DOHH2 (cell line): ENCODE measurements around the gene CES4A.

Experiments
- H3F3A ChIP-seq: fragments of 200-600 bp; sonication (generic), shearing (Covaris generic); 2 replicates; pipeline ENCODE4 v1.6.0; 2016; ENCODE audit warnings: antibody characterized with exemption, mild to moderate bottlenecking; ENCODE audit not compliant: control insufficient read depth, insufficient read depth
- H3K27ac ChIP-seq: fragments of 200-600 bp; sonication (generic); 2 replicates; pipeline ENCODE4 v1.5.1; 2014; ENCODE audit warnings: low read depth, mild to moderate bottlenecking, low read length, moderate library complexity
- H3K27me3 ChIP-seq: fragments of 200-600 bp; sonication (generic); 2 replicates; pipeline ENCODE4 v1.6.1; 2014; ENCODE audit warnings: mild to moderate bottlenecking, low read length, mixed read lengths; ENCODE audit not compliant: control insufficient read depth
- H3K36me3 ChIP-seq: fragments of 200-600 bp; sonication (generic); 2 replicates; pipeline ENCODE4 v1.6.1; 2014; ENCODE audit warnings: mild to moderate bottlenecking, low read length, moderate library complexity, mixed read lengths; ENCODE audit not compliant: control insufficient read depth
- H3K4me1 ChIP-seq: fragments of 200-600 bp; sonication (generic); 2 replicates; pipeline ENCODE4 v1.6.1; 2014; ENCODE audit warnings: mild to moderate bottlenecking, low read length, mixed read lengths; ENCODE audit not compliant: control insufficient read depth
- H3K4me2 ChIP-seq: fragments of 200-600 bp; sonication (generic); 2 replicates; pipeline ENCODE4 v1.6.0; 2014; ENCODE audit warnings: mild to moderate bottlenecking, low read length, moderate library complexity
- H3K4me3 ChIP-seq: fragments of 200-600 bp; sonication (generic); 2 replicates; pipeline ENCODE4 v1.5.1; 2014; ENCODE audit warnings: mild to moderate bottlenecking, low read length, mixed read lengths
- H3K79me2 ChIP-seq: fragments of 200-600 bp; sonication (generic); 2 replicates; pipeline ENCODE4 v1.6.1; 2014; ENCODE audit warnings: mild to moderate bottlenecking, low read length, mixed read lengths; ENCODE audit not compliant: control insufficient read depth
- H3K9me2 ChIP-seq: fragments of 200-600 bp; sonication (generic); replicated peaks from 2 replicates; pipeline ENCODE4 v1.6.1; 2014; ENCODE audit warnings: mild to moderate bottlenecking, low read length, mixed read lengths; ENCODE audit not compliant: control insufficient read depth
- H3K9me3 ChIP-seq: fragments of 200-600 bp; sonication (generic); 2 replicates; pipeline ENCODE4 v1.6.1; 2014; ENCODE audit warnings: antibody characterized with exemption, low read length, mixed read lengths; ENCODE audit not compliant: control insufficient read depth, insufficient read depth
- H4K20me1 ChIP-seq: fragments of 200-600 bp; sonication (generic); 2 replicates; pipeline ENCODE4 v1.6.0; 2014; ENCODE audit warnings: low read depth, mild to moderate bottlenecking, antibody characterized with exemption, low read length, moderate library complexity; ENCODE audit not compliant: control insufficient read depth, insufficient read depth
- CTCF ChIP-seq: fragments of 200-600 bp; sonication (generic); IDR thresholded peaks from one replicate; pipeline ENCODE4 v1.5.1; 2014; ENCODE audit warnings: antibody characterized with exemption, mild to moderate bottlenecking, low read depth, low read length; ENCODE audit not compliant: poor library complexity, severe bottlenecking
- EZH2phosphoT487 ChIP-seq: fragments of 200-600 bp; sonication (generic); IDR thresholded peaks from 2 replicates; pipeline ENCODE4 v1.6.1; 2017; ENCODE audit warnings: borderline replicate concordance, mild to moderate bottlenecking, antibody characterized with exemption, low read length, moderate library complexity, mixed read lengths

Gene CES4A

GRCh38 chr16:67050796-67051195, 62.4 kb downstream of the CES4A start:
- Histone ChIP-seq H3K4me3 (no peak overlapping the region), H3K79me2 (peaks cover 81% of the 10 kb centered on the region), H3K4me1 (no peaks in the 10 kb centered on the region), H3K9me3 (no peaks in the 10 kb centered on the region), H3K4me2 (no peak overlapping the region), H3K36me3 (peaks cover 28% of the 10 kb centered on the region), H3K27ac (no peak overlapping the region), H4K20me1 (no peaks in the 10 kb centered on the region; the same call in 1 of the 2 replicates), H3F3A (0 out of 2 replicates have a peak, but pooled peaks cover 6% of the 10 kb centered on the region), H3K27me3 (no peaks in the 10 kb centered on the region), H3K9me2 (no peaks in the 10 kb centered on the region)
- no peak for TF ChIP-seq EZH2phosphoT487
- TF ChIP-seq CTCF, result no peak

GRCh38 chr16:67052399-67052798, 64.0 kb downstream of the CES4A start:
- no peaks in the 10 kb centered on the region; the same call in 1 of the 2 replicates for H4K20me1 ChIP-seq
- no peaks in the 10 kb centered on the region for H3K4me1 ChIP-seq
- no peak overlapping the region for H3K4me3 ChIP-seq
- no peaks in the 10 kb centered on the region for H3K9me2 ChIP-seq
- H3F3A ChIP-seq, result 0 out of 2 replicates have a peak, but pooled peaks cover 6% of the 10 kb centered on the region
- H3K36me3 ChIP-seq, result peaks cover 23% of the 10 kb centered on the region
- H3K79me2 ChIP-seq, result peaks cover 81% of the 10 kb centered on the region
- TF ChIP-seq CTCF (no peak), EZH2phosphoT487 (no peak)
- H3K27ac ChIP-seq, result no peak overlapping the region
- H3K27me3 ChIP-seq, result no peaks in the 10 kb centered on the region
- H3K9me3 ChIP-seq, result no peaks in the 10 kb centered on the region
- no peak overlapping the region for H3K4me2 ChIP-seq

- H3K79me2 ChIP-seq, result peaks cover 88% of the 10 kb centered on the region
Observed at GRCh38 chr16:67053767-67054334, 65.5 kb downstream of the CES4A start.

More at GRCh38 chr16:67053767-67054334, 65.5 kb downstream of the CES4A start:
- Histone ChIP-seq H3F3A (0 out of 2 replicates have a peak, but pooled peaks cover 6% of the 10 kb centered on the region), H3K27ac (no peak overlapping the region), H3K9me2 (no peaks in the 10 kb centered on the region), H3K4me1 (no peaks in the 10 kb centered on the region), H3K4me3 (no peak overlapping the region), H3K9me3 (no peaks in the 10 kb centered on the region), H3K36me3 (peaks cover 34% of the 10 kb centered on the region), H3K27me3 (no peaks in the 10 kb centered on the region), H4K20me1 (peaks cover 2% of the 10 kb centered on the region; the same call in 1 of the 2 replicates), H3K4me2 (no peak overlapping the region)
- no peak for TF ChIP-seq CTCF
- TF ChIP-seq EZH2phosphoT487, result no peak
